Measurements from ENCODE around the gene FBLIM1. TPM values are rescaled to one million over a fixed set of nuclear protein-coding genes. Genes with fewer than 3 reads are reported as not detected.

FBLIM1 gene
- total RNA-seq, 1 experiment from 2014 or later, result 42.1 TPM

DNA sequence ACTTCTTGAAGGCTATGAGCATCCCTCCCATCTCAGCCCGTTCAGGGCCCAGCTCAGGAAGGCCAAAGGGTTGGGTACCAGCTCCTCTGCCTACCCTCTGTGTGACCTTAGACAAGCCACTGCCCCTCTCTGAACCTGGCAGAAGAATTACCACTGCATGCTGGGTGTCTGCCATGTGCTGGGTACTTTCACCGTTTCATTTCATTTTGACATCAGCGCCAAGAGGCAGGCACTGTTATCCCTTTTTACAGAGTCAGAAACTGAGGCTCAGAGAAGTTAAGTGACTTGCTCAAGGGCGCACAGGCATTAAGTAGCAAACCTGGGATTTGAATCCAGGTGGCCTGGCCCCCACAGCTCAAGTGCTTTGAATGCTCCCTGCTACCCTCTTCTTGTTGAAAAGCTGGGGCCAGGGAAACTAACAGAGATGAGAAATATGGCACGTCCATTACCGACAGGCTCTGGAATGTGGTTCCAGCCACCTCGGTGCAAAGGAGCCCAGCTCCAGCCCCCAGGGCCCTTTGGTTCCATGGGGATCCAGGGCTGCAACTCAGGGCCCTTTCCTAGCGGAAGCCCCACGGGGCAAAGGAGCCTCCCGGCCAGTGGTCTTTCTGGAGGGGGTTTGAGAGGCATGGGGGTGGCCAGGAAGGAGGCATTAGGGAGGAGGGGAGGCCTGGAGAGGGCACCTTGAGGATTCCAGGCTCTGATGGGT, 9.8 kb upstream of the FBLIM1 start:
- DNase-seq (ENCODE audit: low read depth), result no peak

- DNase-seq (ENCODE audit: low read depth), result peak; percentile 88
Measured at GRCh38 chr1:15749399-15750291, 8.9 kb upstream of the FBLIM1 start.

- no peak for DNase-seq (ENCODE audit: low read depth)
Measured at GRCh38 chr1:15750924-15751323, 7.7 kb upstream of the FBLIM1 start.

DNA sequence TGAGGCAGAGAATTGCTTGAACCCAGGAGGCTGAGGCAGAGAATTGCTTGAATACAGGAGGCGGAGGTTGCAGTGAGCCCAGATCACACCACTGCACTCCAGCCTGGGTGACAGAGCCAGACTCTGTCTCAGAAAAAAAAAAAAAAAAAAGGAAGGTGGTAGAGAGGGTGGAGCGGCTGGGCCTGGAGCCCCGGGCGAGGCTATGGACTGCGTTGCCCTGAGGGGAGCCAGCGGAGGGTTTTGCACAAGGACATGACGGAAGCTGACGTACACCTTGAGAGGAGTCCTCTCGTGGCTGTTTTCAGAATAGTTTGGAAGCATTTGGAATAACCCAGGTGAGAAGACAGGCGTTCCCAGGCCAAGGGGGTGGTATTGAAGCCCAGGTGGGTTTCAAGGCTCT, 6.9 kb upstream of the FBLIM1 start:
- DNase-seq (ENCODE audit: low read depth), result no peak

GRCh38 chr1:15753776-15754175, 4.8 kb upstream of the FBLIM1 start:
- DNase-seq (ENCODE audit: low read depth), result no peak

- DNase-seq (ENCODE audit: low read depth), result no peak
Measured at GRCh38 chr1:15755021-15755645, 3.5 kb upstream of the FBLIM1 start.

DNA sequence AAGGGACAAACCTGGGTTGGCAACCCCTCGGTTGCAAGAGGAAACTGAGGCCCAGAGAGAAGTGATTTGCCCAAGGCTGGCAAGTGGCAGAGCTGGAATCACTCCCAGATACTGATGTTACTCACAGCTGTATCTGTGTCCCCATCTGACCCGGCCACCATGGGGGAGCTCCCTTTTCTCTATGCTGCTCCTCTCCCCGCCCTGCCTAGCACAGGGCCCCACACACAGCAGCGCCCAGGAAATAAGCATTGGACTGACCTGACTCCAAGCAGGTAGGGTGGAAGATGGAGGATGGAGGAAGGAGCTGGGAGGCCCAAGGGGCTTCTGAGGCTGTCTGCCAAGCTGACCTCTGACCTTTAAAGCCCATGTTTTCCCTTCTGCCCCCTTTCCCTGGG, 3.0 kb upstream of the FBLIM1 start:
- DNase-seq (ENCODE audit: low read depth), result no peak

- DNase-seq (ENCODE audit: low read depth), result no peak
Measured at GRCh38 chr1:15756143-15757015, 2.2 kb upstream of the FBLIM1 start.

- DNase-seq (ENCODE audit: low read depth), result no peak
Measured at GRCh38 chr1:15757016-15757543, 1.5 kb upstream of the FBLIM1 start.

- DNase-seq (ENCODE audit: low read depth), result no peak
Measured at GRCh38 chr1:15757575-15758342, 836 bp upstream of the FBLIM1 start.

GRCh38 chr1:15758953-15759661, 512 bp downstream of the FBLIM1 start:
- DNase-seq (ENCODE audit: low read depth), result peak; percentile 42

DNA sequence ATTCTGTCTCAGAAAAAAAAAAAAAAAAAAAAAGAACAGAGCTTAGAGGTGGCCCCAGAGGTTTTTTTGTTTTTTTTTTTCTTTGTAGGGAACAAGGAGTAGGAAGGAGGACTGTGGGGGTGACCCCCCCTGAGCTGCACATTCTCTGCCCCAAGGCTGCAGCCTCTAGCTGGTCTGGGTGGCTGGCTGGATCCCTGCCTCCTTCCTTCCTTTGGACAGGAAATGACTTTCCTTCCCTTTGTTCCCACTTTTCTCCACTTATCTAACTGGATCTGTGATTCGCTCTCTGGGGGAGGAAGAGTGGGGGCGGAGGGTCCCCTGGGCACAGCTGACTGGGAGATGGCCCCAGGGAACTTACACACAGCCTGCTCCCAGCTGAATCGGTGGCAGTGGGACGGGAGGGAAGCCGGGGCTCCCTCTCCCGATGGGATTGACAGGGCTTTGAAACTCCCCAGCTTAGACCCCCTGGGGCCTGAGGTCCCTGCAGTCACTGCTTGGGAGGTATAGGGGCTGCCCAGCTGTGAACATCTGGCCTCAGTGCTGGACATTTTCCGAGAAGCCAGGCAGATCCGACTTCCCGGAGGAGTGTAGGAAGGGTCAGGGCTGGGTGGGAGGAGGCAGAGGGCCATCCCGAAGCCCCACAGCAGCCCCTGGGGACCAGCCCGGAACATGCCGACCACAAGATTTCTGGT, 2.1 kb downstream of the FBLIM1 start:
- DNase-seq (ENCODE audit: low read depth), result peak; percentile 92

- no peak for DNase-seq (ENCODE audit: low read depth)
Measured at GRCh38 chr1:15761366-15762128, 3.0 kb downstream of the FBLIM1 start.

GRCh38 chr1:15762546-15762945, 4.0 kb downstream of the FBLIM1 start:
- DNase-seq (ENCODE audit: low read depth), result no peak

DNA sequence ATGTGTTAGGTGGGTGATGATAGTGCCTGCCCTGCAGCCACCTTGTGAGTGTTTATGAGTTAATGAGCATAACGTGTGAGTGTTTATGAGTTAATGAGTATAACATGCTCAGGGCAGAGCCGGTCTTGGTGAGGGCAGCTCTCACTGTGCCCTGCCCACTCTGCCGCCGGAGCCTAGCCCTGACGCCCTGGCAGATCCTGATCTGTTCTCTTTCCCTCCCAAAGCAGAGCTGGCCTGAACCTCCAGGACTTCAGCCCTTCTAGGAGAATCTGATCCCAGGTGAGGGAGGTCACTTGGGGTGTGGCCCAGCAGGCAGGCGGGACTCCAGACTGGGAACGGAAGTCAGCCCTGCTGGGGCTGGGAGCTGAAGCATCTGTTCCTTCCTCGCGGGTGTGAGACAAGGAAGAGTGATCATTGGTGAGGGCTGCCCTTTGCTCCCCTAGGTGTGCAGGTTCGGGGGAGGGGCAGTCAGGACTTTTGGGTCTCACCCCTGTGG, 5.7 kb downstream of the FBLIM1 start:
- DNase-seq (ENCODE audit: low read depth), result no peak

DNA sequence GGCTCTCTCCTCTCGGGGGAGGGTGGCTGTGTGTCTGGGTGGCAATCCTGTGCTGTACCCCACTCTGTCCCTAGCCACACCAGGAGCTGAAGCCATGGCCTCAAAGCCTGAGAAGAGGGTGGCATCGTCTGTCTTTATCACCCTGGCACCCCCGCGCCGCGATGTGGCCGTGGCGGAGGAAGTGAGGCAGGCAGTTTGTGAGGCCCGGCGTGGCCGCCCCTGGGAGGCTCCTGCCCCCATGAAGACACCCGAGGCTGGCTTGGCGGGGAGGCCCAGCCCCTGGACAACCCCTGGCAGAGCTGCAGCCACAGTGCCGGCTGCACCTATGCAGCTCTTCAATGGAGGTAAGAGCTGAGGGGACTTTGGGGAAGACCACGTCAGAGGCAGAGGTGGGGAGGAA, 6.3 kb downstream of the FBLIM1 start:
- DNase-seq (ENCODE audit: low read depth), result no peak

- peak; percentile 92 for DNase-seq (ENCODE audit: low read depth)
Measured at GRCh38 chr1:15765495-15766194, 7.0 kb downstream of the FBLIM1 start.

- no peak for DNase-seq (ENCODE audit: low read depth)
Measured at GRCh38 chr1:15767941-15768340, 9.3 kb downstream of the FBLIM1 start.

Data from Daoy (cell line).